ENCODE results near the gene PTPRN2. TPM values are rescaled to one million over a fixed set of nuclear protein-coding genes. Genes with fewer than 3 reads are reported as not detected.

The PTPRN2 gene
- total RNA-seq, 1 donor from 2014 or later: 15.4 TPM

- DNase-seq (ENCODE audit: extremely low spot score, unreplicated experiment): no peak
- TF ChIP-seq CTCF (conservative IDR thresholded peaks at IDR 0.05): no peak
- Mint-ChIP-seq H3K27ac (no peak overlapping the region), H3K4me3 (no peak overlapping the region), H3K9me3 (peaks cover 7% of the 10 kb centered on the region), H3K27me3 (no peaks in the 10 kb centered on the region), H3K36me3 (no peaks in the 10 kb centered on the region), H3K4me1 (ENCODE audit: unreplicated experiment) (peaks cover 12% of the 10 kb centered on the region)
Measured at GRCh38 chr7:158402471-158402870, 185.2 kb downstream of the PTPRN2 start.

- no peak for TF ChIP-seq CTCF (conservative IDR thresholded peaks at IDR 0.05)
Measured at GRCh38 chr7:158401826-158402225, 185.8 kb downstream of the PTPRN2 start.

GRCh38 chr7:158401295-158401694 lies 186.3 kb downstream of the PTPRN2 start:
- Mint-ChIP-seq H3K4me3 (no peak overlapping the region), H3K27ac (no peak overlapping the region), H3K27me3 (no peaks in the 10 kb centered on the region), H3K4me1 (ENCODE audit: unreplicated experiment) (peaks cover 17% of the 10 kb centered on the region), H3K9me3 (peaks cover 7% of the 10 kb centered on the region), H3K36me3 (no peaks in the 10 kb centered on the region)
- no peak for DNase-seq (ENCODE audit: extremely low spot score, unreplicated experiment)
- TF ChIP-seq CTCF (conservative IDR thresholded peaks at IDR 0.05): no peak

More at GRCh38 chr7:158401826-158402225, 185.8 kb downstream of the PTPRN2 start:
- peaks cover 7% of the 10 kb centered on the region for H3K9me3 Mint-ChIP-seq
- H3K4me3 Mint-ChIP-seq: no peak overlapping the region
- no peak for DNase-seq (ENCODE audit: extremely low spot score, unreplicated experiment)
- H3K27ac Mint-ChIP-seq: no peak overlapping the region
- H3K4me1 Mint-ChIP-seq (ENCODE audit: unreplicated experiment): peaks cover 16% of the 10 kb centered on the region
- no peaks in the 10 kb centered on the region for H3K27me3 Mint-ChIP-seq
- no peaks in the 10 kb centered on the region for H3K36me3 Mint-ChIP-seq

- H3K36me3 Mint-ChIP-seq: no peaks in the 10 kb centered on the region
- H3K27me3 Mint-ChIP-seq: no peaks in the 10 kb centered on the region
- peaks cover 7% of the 10 kb centered on the region for H3K9me3 Mint-ChIP-seq
- DNase-seq (ENCODE audit: extremely low spot score, unreplicated experiment): no peak
- no peak overlapping the region for H3K4me3 Mint-ChIP-seq
- H3K27ac Mint-ChIP-seq: no peak overlapping the region
- H3K4me1 Mint-ChIP-seq (ENCODE audit: unreplicated experiment): peaks cover 17% of the 10 kb centered on the region
- TF ChIP-seq CTCF (conservative IDR thresholded peaks at IDR 0.05): no peak
Measured at GRCh38 chr7:158400601-158401225, 186.9 kb downstream of the PTPRN2 start.

- Mint-ChIP-seq H3K4me1 (ENCODE audit: unreplicated experiment) (peaks cover 17% of the 10 kb centered on the region), H3K27ac (no peak overlapping the region), H3K27me3 (no peaks in the 10 kb centered on the region), H3K9me3 (peaks cover 7% of the 10 kb centered on the region), H3K36me3 (no peaks in the 10 kb centered on the region), H3K4me3 (no peak overlapping the region)
- no peak for TF ChIP-seq CTCF (conservative IDR thresholded peaks at IDR 0.05)
- DNase-seq (ENCODE audit: extremely low spot score, unreplicated experiment): no peak
Measured at GRCh38 chr7:158399762-158400161, 187.9 kb downstream of the PTPRN2 start.

Data from type B pancreatic cell (in vitro differentiated cells).